ENCODE results near the gene SMYD3. TPM values are rescaled to one million over a fixed set of nuclear protein-coding genes. Genes with fewer than 3 reads are reported as not detected.

The SMYD3 gene
- total RNA-seq, 1 donor from 2014 or later = 29.3 TPM

GRCh38 chr1:246267896-246268295 is 239.2 kb downstream of the SMYD3 start:
- H3K4me1 Mint-ChIP-seq (ENCODE audit: low read depth) = peaks cover 15% of the 10 kb centered on the region

GRCh38 chr1:246267426-246267825 is 239.7 kb downstream of the SMYD3 start:
- H3K4me3 Mint-ChIP-seq (ENCODE audit: unreplicated experiment) = no peak overlapping the region
- no peak for TF ChIP-seq CTCF (IDR thresholded peaks at IDR 0.05)
- peaks cover 15% of the 10 kb centered on the region for H3K4me1 Mint-ChIP-seq (ENCODE audit: low read depth)
- peak overlapping the region; percentile 8 for H3K27ac Mint-ChIP-seq (ENCODE audit: unreplicated experiment)
- no peaks in the 10 kb centered on the region for H3K9me3 Mint-ChIP-seq (ENCODE audit: low read depth)
- H3K36me3 Mint-ChIP-seq (ENCODE audit: low read depth) = no peaks in the 10 kb centered on the region
- H3K27me3 Mint-ChIP-seq (ENCODE audit: low read depth) = no peaks in the 10 kb centered on the region
- no peak for DNase-seq (ENCODE audit: low spot score)

More at GRCh38 chr1:246267896-246268295, 239.2 kb downstream of the SMYD3 start:
- TF ChIP-seq CTCF (IDR thresholded peaks at IDR 0.05) = no peak
- H3K9me3 Mint-ChIP-seq (ENCODE audit: low read depth) = no peaks in the 10 kb centered on the region
- H3K27me3 Mint-ChIP-seq (ENCODE audit: low read depth) = no peaks in the 10 kb centered on the region
- no peak overlapping the region for H3K27ac Mint-ChIP-seq (ENCODE audit: unreplicated experiment)
- no peaks in the 10 kb centered on the region for H3K36me3 Mint-ChIP-seq (ENCODE audit: low read depth)
- DNase-seq (ENCODE audit: low spot score) = no peak
- H3K4me3 Mint-ChIP-seq (ENCODE audit: unreplicated experiment) = no peak overlapping the region

GRCh38 chr1:246265481-246265880 is 241.6 kb downstream of the SMYD3 start:
- no peaks in the 10 kb centered on the region for H3K27me3 Mint-ChIP-seq (ENCODE audit: low read depth)
- no peak for TF ChIP-seq CTCF (IDR thresholded peaks at IDR 0.05)
- DNase-seq (ENCODE audit: low spot score) = no peak
- no peak overlapping the region for H3K27ac Mint-ChIP-seq (ENCODE audit: unreplicated experiment)
- peaks cover 13% of the 10 kb centered on the region for H3K4me1 Mint-ChIP-seq (ENCODE audit: low read depth)
- no peaks in the 10 kb centered on the region for H3K36me3 Mint-ChIP-seq (ENCODE audit: low read depth)
- no peaks in the 10 kb centered on the region for H3K9me3 Mint-ChIP-seq (ENCODE audit: low read depth)
- H3K4me3 Mint-ChIP-seq (ENCODE audit: unreplicated experiment) = no peak overlapping the region

DNA sequence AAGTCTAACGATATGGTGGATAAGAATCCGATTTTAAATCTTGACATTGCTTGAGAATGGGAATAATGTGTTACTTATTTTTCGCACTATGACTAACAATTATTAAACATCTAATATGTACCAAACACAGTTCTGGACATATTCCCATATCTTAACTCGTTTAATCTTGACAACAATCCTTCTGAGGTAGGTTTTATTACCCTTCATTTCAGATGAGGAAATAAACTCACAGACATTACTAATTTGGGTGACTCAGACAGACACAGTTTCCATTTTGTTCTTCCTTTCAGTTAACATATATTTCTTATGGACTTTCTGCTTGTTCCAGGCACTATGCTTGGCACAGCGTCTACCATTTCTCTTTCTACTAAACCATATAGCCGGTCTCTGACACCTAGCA is 244.8 kb downstream of the SMYD3 start:
- DNase-seq (ENCODE audit: low spot score) = no peak
- TF ChIP-seq CTCF (IDR thresholded peaks at IDR 0.05) = no peak
- Mint-ChIP-seq H3K27me3 (ENCODE audit: low read depth) (no peaks in the 10 kb centered on the region), H3K4me3 (ENCODE audit: unreplicated experiment) (no peak overlapping the region), H3K4me1 (ENCODE audit: low read depth) (peaks cover 7% of the 10 kb centered on the region), H3K36me3 (ENCODE audit: low read depth) (peaks cover 3% of the 10 kb centered on the region), H3K9me3 (ENCODE audit: low read depth) (peaks cover 8% of the 10 kb centered on the region), H3K27ac (ENCODE audit: unreplicated experiment) (no peak overlapping the region)

GRCh38 chr1:246261639-246262038 is 245.4 kb downstream of the SMYD3 start:
- TF ChIP-seq CTCF (IDR thresholded peaks at IDR 0.05) = peak; percentile 79
- H3K36me3 Mint-ChIP-seq (ENCODE audit: low read depth) = peaks cover 4% of the 10 kb centered on the region
- H3K27ac Mint-ChIP-seq (ENCODE audit: unreplicated experiment) = no peak overlapping the region
- no peaks in the 10 kb centered on the region for H3K27me3 Mint-ChIP-seq (ENCODE audit: low read depth)
- H3K4me3 Mint-ChIP-seq (ENCODE audit: unreplicated experiment) = no peak overlapping the region
- DNase-seq (ENCODE audit: low spot score) = no peak
- H3K4me1 Mint-ChIP-seq (ENCODE audit: low read depth) = peaks cover 7% of the 10 kb centered on the region
- peaks cover 12% of the 10 kb centered on the region for H3K9me3 Mint-ChIP-seq (ENCODE audit: low read depth)
